ENCODE measurements around the gene NCAPD3.

GRCh38 chr11:134146598-134146997 is 77.2 kb downstream of the NCAPD3 start:
- no peak for TF ChIP-seq EP300 (IDR thresholded peaks at IDR 0.05)
- TF ChIP-seq, protein P1, sequence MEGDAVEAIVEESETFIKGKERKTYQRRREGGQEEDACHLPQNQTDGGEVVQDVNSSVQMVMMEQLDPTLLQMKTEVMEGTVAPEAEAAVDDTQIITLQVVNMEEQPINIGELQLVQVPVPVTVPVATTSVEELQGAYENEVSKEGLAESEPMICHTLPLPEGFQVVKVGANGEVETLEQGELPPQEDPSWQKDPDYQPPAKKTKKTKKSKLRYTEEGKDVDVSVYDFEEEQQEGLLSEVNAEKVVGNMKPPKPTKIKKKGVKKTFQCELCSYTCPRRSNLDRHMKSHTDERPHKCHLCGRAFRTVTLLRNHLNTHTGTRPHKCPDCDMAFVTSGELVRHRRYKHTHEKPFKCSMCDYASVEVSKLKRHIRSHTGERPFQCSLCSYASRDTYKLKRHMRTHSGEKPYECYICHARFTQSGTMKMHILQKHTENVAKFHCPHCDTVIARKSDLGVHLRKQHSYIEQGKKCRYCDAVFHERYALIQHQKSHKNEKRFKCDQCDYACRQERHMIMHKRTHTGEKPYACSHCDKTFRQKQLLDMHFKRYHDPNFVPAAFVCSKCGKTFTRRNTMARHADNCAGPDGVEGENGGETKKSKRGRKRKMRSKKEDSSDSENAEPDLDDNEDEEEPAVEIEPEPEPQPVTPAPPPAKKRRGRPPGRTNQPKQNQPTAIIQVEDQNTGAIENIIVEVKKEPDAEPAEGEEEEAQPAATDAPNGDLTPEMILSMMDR (IDR thresholded peaks at IDR 0.05) = no peak
- no peak for TF ChIP-seq POLR2A (IDR thresholded peaks at IDR 0.05)

All from ovary (tissue), 3 donors.